Stimulated activated CD4-positive, alpha-beta T cell treated with anti-CD3 and anti-CD28 coated beads, Interleukin-12 subunit alpha, Interleukin-12 subunit beta, amount 100 ng/mL, for 24 hours (primary cell): ENCODE data around the gene ST6GAL1.
"Not testable (repeated sequence)": the region's sequence is repeated elsewhere in the genome, so short reads cannot be mapped to it uniquely, and the experiment has no call there.

Source experiments
- DNase-seq, 2 experiments: peaks; one replicate each; pipeline ENCODE4 v3.0.0-alpha.2; 2020; ENCODE audit warnings: low read depth in 2 of 2

Gene ST6GAL1

GRCh38 chr3:186994000-186994955 is 64.0 kb downstream of the ST6GAL1 start:
- DNase-seq, result no peak

GRCh38 chr3:186996356-186996755 is 66.0 kb downstream of the ST6GAL1 start:
- DNase-seq, result no peak

- no peak for DNase-seq
Observed at GRCh38 chr3:186997061-186997460, 66.7 kb downstream of the ST6GAL1 start.

DNA sequence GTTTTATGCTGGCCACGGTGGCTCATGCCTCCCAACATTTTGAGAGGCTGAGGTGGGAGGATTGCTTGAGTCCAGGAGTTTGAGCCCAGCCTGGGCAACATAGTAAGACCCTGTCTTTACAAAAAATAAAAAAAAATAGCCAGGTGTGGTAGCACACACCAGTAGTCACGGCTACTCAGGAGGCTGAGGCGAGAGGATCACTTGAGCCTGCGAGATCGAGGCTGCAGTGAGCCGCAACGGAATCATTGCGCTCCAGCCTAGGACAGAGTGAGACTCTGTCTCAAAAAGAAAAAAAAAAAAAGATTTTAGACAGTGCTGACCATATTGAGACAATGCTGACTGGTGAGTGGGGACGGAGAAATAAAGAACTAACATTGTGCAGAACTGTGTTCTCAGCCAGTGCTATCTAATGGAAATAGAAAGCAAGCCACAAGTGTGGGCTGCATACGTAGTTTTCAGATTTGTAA is 67.2 kb downstream of the ST6GAL1 start:
- no peak for DNase-seq

GRCh38 chr3:186998937-186999368 is 68.6 kb downstream of the ST6GAL1 start:
- DNase-seq, result no peak

GRCh38 chr3:187000711-187001151 is 70.4 kb downstream of the ST6GAL1 start:
- DNase-seq, result no peak

DNA sequence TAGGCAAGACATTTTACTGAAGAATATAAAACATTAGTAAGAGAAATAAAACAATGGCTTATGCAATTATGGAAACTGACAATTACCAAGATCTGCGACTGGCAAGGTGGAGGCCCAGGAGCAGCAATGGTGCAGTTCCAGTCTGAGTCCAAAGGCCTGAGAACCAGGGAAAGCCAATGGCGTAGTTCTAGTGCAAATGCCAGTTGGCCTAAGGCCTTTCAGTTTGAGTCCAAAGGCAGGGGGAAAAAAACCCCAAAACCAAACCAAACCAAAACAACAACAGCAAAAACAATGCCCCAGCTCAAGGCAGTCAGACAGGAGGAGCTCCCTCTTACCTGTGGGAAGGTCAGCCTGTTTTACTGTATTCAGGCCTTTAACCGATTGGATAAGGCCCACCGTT is 72.6 kb downstream of the ST6GAL1 start:
- DNase-seq, result no peak

DNA sequence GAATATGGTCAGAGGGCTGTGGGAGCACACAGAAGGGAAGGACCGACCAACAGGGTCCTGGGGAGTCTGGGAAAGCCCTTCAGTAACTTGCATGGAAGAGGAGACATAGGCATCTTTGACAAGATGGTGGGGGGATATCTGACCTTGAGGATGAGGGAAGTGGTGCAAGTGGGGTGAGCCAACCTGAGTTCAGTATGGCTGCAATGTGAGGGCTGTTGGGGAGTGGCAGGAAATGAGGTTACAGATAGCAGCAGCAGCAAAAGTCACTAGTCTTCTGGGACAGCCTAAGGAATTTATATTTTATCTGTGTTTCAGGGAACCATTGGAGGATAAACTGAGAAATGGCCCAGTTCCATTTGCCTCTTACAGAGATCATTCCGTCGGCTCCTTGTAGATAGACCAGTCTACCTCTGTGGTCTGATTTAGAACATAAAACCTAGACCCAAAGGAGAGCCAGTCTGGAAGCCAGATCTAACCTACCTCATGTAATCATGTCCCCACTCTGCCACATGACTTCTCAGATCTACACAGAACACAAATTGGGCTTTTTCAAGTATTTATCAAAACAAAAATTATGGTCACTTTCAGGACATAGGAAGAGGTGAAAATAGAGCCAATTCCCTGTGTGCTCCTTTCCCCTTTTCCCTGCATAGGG is 75.6 kb downstream of the ST6GAL1 start:
- DNase-seq, result no peak

- DNase-seq, result no peak
Observed at GRCh38 chr3:187006864-187007630, 76.7 kb downstream of the ST6GAL1 start.

DNA sequence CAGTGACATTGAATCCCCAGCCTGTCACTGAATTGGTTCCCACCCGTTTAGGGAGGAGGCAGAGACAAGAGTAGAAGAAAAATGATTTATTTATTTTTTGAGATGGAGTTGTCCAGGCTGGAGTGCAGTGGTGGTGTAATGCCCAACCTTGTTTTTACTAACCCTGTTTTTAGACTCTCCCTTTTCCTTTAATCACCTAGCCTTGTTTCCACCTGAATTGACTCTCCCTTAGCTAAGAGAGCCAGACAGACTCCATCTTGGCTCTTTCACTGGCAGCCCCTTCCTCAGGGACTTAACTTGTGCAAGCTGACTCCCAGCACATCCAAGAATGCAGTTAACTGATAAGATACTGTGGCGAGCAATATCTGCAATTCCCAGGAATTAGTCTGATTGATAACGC is 80.1 kb downstream of the ST6GAL1 start:
- not testable (repeated sequence) for DNase-seq

DNA sequence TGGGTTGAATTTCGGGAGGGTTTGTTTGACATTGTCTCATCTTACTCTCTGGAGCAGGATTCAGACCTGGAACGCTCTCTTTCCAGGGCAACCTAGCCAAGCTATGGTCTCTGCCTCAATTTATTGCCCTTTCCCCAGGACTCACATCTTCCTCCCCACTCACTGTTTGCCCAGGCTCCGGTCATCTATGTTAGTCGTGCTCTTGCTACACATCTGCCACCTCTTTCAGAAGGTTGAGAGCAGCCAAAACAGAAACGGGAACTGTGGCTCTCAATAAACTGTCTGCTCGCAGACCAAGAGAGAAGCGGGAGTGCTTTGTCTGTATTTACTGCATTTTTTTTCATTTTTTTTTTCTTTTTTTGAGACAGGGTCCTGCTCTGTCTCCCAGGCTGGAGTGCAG is 81.6 kb downstream of the ST6GAL1 start:
- no peak for DNase-seq

- DNase-seq, result peak; percentile 14 to 37
Observed at GRCh38 chr3:187012609-187013051, 82.3 kb downstream of the ST6GAL1 start.

DNA sequence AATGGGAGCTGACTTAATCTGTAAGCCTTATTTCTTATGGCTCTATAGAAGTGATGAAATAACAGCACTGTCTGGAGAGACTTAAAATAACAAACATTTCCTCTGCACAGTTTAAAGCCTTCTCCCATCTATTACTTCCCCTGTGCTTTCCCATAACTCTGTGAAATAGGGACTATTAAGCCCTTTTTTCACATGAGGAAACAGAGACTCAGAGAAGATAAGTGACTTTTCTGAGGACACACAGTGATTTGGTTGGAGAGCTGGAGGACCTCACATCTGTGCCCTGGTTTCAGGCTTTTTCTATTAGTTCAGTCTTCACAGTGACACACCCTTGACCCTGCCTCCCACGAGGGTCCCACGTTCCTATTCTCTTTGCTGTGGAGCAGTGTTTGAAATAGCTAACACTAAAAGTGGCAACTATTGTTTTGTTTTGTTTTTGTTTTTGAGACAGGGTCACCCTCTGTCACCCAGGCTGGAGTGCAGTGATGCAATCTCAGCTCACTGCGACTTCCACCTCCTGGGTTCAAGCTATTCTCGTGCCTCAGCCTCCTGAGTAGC is 82.9 kb downstream of the ST6GAL1 start:
- no peak for DNase-seq

DNA sequence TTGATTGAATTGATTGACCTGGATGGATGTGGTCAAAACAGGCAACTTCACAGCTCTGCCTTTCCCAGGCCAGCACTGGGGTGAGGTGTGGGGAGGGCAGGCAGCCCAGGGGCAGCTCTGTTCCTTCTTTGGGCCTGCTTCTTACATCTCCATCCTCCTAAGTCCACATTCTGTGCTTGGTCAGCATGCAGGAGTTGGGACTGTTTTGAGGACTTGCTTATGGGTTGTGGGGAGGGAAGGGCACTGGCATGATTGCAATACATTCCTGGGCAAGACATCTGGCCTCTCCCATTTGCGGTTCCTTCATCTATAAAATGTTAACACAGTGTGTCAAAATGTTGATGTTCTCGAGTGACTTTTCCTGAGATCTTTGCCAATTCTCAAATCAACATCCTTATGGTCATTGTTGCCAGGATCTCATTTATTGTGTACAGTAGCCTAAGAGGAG is 84.1 kb downstream of the ST6GAL1 start:
- no peak for DNase-seq

DNA sequence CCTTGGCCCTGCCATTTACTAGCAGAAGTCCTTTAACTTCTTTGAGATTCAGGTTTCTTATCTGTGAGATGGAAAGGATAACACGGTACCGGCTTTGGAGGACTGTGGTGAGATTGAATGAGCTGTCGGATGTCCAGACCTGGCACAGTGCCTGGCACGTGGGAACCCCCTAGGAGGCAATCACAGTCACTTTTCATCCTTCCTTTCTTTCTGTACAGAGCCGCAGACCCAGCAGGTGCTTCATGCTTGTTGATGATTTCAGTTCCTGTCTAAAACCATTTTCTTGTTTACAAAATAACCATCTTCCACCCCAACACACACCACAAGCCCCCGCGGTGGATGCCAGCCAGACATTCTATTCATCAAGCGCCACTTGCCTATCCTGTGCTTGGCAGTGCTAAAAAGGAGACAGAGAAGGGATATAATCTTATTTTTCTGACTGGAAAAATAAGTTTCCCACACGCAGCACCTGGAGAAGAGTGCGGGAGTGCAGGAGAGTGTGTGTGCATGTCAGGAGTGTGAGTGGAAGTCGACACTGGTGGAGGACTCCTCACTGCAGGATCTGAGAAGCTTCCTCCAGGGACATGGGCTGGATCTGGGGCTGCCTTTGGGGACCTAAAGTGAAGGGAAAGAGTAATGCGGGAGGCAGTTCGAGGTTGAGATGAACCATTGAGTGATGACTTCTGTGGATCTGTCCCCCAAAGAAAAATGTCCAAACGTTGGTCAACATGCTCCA is 85.7 kb downstream of the ST6GAL1 start:
- no peak for DNase-seq

- DNase-seq, result no peak
Observed at GRCh38 chr3:187016639-187017345, 86.5 kb downstream of the ST6GAL1 start.

DNA sequence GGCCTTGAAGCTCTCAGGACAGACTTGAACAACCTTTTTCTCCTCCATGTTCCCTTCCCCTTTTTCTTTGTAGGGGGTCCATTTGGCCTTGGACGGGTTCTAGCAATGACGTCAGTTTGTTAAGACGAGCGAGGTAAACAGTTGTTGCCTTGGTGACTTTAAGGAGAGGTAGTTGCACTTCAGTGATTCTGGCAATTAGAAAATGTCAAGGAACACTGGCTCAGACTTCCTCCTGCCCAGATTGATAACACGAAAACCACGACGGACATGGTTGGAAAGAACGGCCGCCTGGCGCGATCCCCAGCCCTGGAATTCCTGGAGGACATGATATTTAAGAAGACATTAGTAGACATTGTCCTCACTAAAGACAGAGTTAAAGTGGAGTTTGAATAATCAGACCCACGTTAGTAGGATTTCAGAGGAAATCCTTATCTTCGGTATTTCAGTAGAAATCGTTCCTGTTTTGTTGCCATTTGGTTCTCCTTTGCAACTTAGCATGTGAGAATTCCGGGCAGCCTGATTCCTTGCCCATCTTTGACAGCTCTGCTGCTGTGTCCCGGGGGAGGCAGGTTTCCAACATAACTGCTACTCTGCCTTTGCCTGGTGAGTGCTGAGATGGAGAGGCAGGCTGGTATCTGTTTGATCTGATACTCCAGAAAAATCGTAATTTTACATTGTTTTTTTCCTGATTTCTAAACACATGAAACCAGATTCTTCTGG is 87.3 kb downstream of the ST6GAL1 start:
- no peak for DNase-seq

- DNase-seq, result no peak
Observed at GRCh38 chr3:187019542-187020072, 89.3 kb downstream of the ST6GAL1 start.

- DNase-seq, result no peak
Observed at GRCh38 chr3:187020376-187020775, 90.0 kb downstream of the ST6GAL1 start.
